ENCODE measurements around the gene CEP70.
"Not testable (repeated sequence)": the region's sequence is repeated elsewhere in the genome, so short reads cannot be mapped to it uniquely, and the experiment has no call there.

CEP70 gene

DNA sequence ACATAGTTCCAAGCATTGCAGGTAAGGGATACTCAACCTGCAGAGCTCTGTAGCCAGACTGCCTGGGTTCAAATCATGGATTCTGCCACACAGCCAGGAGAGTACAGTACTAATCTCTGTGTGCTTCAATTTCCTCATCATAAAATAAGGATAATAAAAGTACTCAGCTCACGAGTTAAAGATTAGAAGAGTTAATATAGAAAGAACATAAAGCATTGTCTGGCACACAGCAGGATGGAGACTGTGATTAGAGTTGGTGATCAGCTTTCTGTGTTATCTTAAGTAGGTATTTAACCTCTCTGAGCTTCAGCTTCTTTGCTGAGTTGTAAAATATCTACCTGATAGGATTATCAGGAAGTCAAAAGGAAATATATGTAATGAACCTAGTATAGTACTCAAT lies 2.7 kb downstream of the CEP70 start:
- no peak for DNase-seq (ENCODE audit: low read depth)

DNA sequence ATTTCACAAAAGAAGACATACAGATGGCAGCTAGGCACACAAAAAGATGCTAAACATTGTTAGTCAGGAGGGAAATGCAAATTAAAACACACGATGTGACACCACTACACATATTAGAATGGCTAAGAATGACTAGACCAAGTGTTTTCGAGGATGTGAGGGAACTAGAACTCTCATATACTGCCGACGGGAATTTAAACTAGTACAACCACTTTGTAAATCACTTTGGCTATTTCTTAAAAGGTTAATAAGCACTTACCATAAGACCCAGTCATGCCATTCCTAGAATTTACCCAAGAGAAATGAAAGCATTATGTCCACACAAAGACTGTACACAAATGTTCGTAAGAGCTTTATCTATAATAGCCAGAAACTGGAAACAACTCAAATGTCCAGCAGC lies 5.6 kb downstream of the CEP70 start:
- no peak for DNase-seq (ENCODE audit: low read depth)

- DNase-seq (ENCODE audit: low read depth), result no peak
These were observed 6.7 kb downstream of the CEP70 start for GRCh38 chr3:138587374-138587773.

GRCh38 chr3:138578961-138579574 lies 15.0 kb downstream of the CEP70 start:
- no peak for DNase-seq (ENCODE audit: low read depth)

GRCh38 chr3:138578141-138578540 lies 15.9 kb downstream of the CEP70 start:
- no peak for DNase-seq (ENCODE audit: low read depth)

GRCh38 chr3:138573138-138573537 lies 20.9 kb downstream of the CEP70 start:
- DNase-seq (ENCODE audit: low read depth), result no peak

GRCh38 chr3:138569624-138570023 lies 24.4 kb downstream of the CEP70 start:
- DNase-seq (ENCODE audit: low read depth), result not testable (repeated sequence)

- no peak for DNase-seq (ENCODE audit: low read depth)
These were observed 25.0 kb downstream of the CEP70 start for GRCh38 chr3:138569090-138569489.

GRCh38 chr3:138567403-138567802 lies 26.7 kb downstream of the CEP70 start:
- no peak for DNase-seq (ENCODE audit: low read depth)

- DNase-seq (ENCODE audit: low read depth), result not testable (repeated sequence)
These were observed 27.8 kb downstream of the CEP70 start for GRCh38 chr3:138566293-138566692.

GRCh38 chr3:138562902-138563301 lies 31.2 kb downstream of the CEP70 start:
- DNase-seq (ENCODE audit: low read depth), result not testable (repeated sequence)

GRCh38 chr3:138560501-138560900 lies 33.6 kb downstream of the CEP70 start:
- DNase-seq (ENCODE audit: low read depth), result no peak

- no peak for DNase-seq (ENCODE audit: low read depth)
These were observed 34.9 kb downstream of the CEP70 start for GRCh38 chr3:138559134-138559533.

GRCh38 chr3:138554775-138555174 lies 39.3 kb downstream of the CEP70 start:
- not testable (repeated sequence) for DNase-seq (ENCODE audit: low read depth)

DNA sequence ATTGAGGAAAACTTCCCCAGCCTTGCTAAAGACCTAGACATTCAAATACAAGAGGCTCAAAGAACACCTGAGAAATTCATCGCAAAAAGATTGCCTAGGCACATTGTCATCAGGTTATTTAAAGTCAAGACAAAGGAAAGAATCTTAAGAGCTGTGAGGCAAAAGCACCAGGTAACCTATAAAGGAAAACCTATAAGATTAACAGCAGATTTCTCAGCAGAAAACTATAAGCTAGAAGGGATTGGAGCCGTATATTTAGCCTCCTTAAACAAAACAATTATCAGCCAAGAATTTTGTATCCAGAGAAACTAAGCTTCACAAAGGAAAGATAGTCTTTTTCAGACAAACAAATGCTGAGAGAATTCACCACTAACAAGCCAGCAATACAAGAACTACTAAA lies 43.1 kb downstream of the CEP70 start:
- DNase-seq (ENCODE audit: low read depth), result not testable (repeated sequence)

- no peak for DNase-seq (ENCODE audit: low read depth)
These were observed 44.7 kb downstream of the CEP70 start for GRCh38 chr3:138549179-138549977.

DNA sequence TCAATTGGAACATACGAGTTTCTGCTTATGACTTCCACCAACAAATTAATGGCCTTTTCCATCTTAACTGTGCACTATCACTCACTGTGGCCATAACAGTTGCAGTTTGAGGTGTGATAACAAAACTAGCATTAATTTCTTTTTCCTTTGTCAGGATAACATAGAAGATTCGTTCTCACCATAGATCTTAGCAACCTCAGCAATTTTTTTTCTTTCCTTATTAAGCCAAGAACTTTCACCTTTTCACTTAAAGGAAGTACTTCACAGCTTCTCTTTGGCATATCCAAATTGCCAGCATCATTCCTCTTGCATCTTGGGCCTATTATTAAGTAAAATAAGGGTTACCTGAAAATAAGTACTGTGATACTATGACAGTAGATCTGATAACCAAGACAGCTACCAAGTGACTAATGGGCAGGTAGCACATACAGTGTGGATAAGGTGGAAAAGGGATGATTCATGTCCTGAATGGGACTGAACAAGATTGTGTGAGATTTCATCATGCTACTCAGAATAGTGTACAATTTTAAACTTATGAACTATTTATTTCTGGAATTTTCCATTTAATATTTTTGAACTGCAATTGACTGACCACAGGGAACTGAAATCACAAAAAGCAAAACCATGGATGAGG lies 46.6 kb downstream of the CEP70 start:
- no peak for DNase-seq (ENCODE audit: low read depth)

GRCh38 chr3:138544546-138544945 lies 49.5 kb downstream of the CEP70 start:
- DNase-seq (ENCODE audit: low read depth), result no peak

- DNase-seq (ENCODE audit: low read depth), result no peak
These were observed 51.1 kb downstream of the CEP70 start for GRCh38 chr3:138542977-138543376.

- DNase-seq (ENCODE audit: low read depth), result no peak
These were observed 54.7 kb downstream of the CEP70 start for GRCh38 chr3:138539352-138539751.

DNA sequence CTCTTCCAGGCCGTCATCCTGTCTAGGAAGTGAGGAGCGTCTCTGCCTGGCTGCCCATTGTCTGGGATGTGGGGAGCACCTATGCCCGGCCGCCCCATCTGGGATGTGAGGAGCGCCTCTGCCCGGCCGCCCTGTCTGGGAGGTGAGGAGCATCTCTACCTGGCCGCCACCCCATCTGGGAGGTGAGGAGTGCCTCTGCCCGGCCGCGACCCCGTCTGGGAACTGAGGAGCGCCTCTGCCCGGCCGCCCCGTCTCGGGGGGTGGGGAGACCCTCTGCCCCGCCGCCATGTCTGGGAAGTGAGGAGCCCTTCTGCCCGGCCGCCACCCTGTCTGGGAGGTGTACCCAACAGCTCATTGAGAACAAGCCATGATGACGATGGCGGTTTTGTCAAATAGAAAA lies 72.6 kb downstream of the CEP70 start:
- not testable (repeated sequence) for DNase-seq (ENCODE audit: low read depth)

DNA sequence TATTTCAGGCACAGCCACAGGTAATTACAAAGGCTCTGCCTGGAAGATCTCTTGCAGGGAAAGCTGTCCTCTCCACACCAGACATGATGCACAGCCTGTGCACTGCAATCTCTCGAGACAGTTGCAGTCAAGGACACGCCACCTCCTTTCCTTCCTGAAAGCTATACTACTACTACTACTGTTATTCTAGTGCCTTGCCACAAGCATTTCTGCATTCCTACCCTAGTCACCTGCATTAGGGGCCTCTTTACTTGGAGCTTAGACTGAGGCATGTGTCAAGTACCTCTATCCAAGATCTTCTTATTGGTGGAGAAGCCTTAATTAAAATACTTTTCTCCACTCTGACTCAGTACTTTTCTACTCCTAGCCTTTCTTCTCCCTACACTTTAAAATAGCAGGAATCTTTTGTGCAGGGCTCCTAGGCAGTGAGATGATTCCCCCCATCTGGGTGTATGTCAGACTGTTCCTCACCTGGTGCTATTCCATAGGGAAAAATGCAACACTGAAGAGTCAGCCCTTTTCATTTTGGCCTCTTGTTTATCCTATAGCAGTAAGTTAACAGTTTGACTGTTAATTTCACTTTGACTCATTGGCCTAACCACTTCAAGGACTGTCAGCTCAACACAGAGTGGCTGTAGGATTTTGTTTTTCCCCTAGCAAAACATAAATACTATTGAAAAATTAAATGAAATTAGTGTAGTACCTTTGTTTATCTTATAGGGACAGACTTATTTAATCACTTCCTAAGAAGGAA lies 80.8 kb downstream of the CEP70 start:
- no peak for DNase-seq (ENCODE audit: low read depth)
